ENCODE results near the gene ETAA1.

ETAA1 gene

GRCh38 chr2:67399144-67399543, 2.0 kb downstream of the ETAA1 start:
- H3K27me3 ChIP-seq (ENCODE audit: insufficient read depth, low read depth), result no peaks in the 10 kb centered on the region
- no peaks in the 10 kb centered on the region for H4K20me1 ChIP-seq (ENCODE audit: insufficient read depth)
- no peak overlapping the region for H3K4me2 ChIP-seq
- H3K27ac ChIP-seq, result no peak overlapping the region
- H3K4me1 ChIP-seq (ENCODE audit: low read depth, poor library complexity, severe bottlenecking), result peaks cover 14% of the 10 kb centered on the region
- H3K4me3 ChIP-seq (IDR thresholded peaks at IDR 0.05; ENCODE audit: insufficient read depth, low read depth, low read length), result no peak overlapping the region
- TF ChIP-seq, protein P1, sequence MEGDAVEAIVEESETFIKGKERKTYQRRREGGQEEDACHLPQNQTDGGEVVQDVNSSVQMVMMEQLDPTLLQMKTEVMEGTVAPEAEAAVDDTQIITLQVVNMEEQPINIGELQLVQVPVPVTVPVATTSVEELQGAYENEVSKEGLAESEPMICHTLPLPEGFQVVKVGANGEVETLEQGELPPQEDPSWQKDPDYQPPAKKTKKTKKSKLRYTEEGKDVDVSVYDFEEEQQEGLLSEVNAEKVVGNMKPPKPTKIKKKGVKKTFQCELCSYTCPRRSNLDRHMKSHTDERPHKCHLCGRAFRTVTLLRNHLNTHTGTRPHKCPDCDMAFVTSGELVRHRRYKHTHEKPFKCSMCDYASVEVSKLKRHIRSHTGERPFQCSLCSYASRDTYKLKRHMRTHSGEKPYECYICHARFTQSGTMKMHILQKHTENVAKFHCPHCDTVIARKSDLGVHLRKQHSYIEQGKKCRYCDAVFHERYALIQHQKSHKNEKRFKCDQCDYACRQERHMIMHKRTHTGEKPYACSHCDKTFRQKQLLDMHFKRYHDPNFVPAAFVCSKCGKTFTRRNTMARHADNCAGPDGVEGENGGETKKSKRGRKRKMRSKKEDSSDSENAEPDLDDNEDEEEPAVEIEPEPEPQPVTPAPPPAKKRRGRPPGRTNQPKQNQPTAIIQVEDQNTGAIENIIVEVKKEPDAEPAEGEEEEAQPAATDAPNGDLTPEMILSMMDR (conservative IDR thresholded peaks at IDR 0.05; ENCODE audit: low read depth, low read length), result no peak
- no peaks in the 10 kb centered on the region for H3K36me3 ChIP-seq (ENCODE audit: insufficient read depth)
- H2AFZ ChIP-seq (ENCODE audit: low read depth), result no peak overlapping the region
- peaks cover 13% of the 10 kb centered on the region; the same call in 1 of the 2 replicates for H3K79me2 ChIP-seq (ENCODE audit: insufficient read depth, low read depth)
- no peak overlapping the region for H3K9ac ChIP-seq

DNA sequence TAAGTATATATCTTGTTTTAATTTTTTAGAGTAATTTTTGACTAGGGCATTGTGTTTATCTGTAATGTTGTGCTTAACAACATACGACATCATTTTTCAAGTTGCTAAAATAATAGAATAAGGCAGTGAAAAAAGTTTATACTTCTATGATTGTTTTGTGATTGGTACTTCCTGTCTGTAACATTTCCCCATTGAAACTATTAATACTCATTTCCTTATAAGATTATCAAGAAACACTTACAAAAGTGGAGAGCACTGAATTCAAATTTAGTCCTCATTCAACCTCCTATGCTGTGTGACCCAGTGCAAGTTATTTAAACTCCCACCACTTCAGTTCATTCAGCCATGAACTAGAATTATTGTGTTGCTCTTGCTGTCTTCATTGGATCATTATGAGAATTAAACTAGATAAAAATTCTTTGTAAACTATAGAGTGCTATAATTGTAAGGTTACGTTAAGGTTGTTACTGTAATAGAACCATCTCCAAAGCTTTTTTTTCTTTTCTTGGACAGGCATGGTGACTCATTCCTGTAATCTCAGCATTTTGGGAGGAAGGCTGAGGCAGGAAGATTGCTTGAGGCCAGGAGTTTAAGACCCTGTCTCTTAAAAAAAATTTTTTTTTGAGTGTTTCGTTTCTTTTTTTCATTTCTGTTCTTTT, 2.8 kb downstream of the ETAA1 start:
- Histone ChIP-seq H3K4me2 (no peak overlapping the region), H3K27ac (no peak overlapping the region), H2AFZ (ENCODE audit: low read depth) (no peak overlapping the region), H3K27me3 (ENCODE audit: insufficient read depth, low read depth) (no peaks in the 10 kb centered on the region), H3K79me2 (ENCODE audit: insufficient read depth, low read depth) (peaks cover 13% of the 10 kb centered on the region; the same call in 1 of the 2 replicates), H3K9ac (no peak overlapping the region), H3K4me3 (IDR thresholded peaks at IDR 0.05; ENCODE audit: insufficient read depth, low read depth, low read length) (no peak overlapping the region), H3K36me3 (ENCODE audit: insufficient read depth) (no peaks in the 10 kb centered on the region), H3K4me1 (ENCODE audit: low read depth, poor library complexity, severe bottlenecking) (peaks cover 14% of the 10 kb centered on the region), H4K20me1 (ENCODE audit: insufficient read depth) (no peaks in the 10 kb centered on the region)
- TF ChIP-seq, protein P1 (conservative IDR thresholded peaks at IDR 0.05; ENCODE audit: low read depth, low read length), result no peak

- Histone ChIP-seq H3K27me3 (ENCODE audit: insufficient read depth, low read depth) (no peaks in the 10 kb centered on the region), H3K79me2 (ENCODE audit: insufficient read depth, low read depth) (peaks cover 13% of the 10 kb centered on the region; the same call in 1 of the 2 replicates), H3K9ac (no peak overlapping the region), H3K36me3 (ENCODE audit: insufficient read depth) (no peaks in the 10 kb centered on the region), H3K27ac (no peak overlapping the region), H3K4me3 (IDR thresholded peaks at IDR 0.05; ENCODE audit: insufficient read depth, low read depth, low read length) (no peak overlapping the region), H2AFZ (ENCODE audit: low read depth) (no peak overlapping the region), H4K20me1 (ENCODE audit: insufficient read depth) (no peaks in the 10 kb centered on the region), H3K4me1 (ENCODE audit: low read depth, poor library complexity, severe bottlenecking) (peaks cover 14% of the 10 kb centered on the region), H3K4me2 (no peak overlapping the region)
- TF ChIP-seq, protein P1 (conservative IDR thresholded peaks at IDR 0.05; ENCODE audit: low read depth, low read length), result no peak
Measured at GRCh38 chr2:67400560-67401485, 3.7 kb downstream of the ETAA1 start.

GRCh38 chr2:67408346-67408745, 11.2 kb downstream of the ETAA1 start:
- Histone ChIP-seq H4K20me1 (ENCODE audit: insufficient read depth) (no peaks in the 10 kb centered on the region), H2AFZ (ENCODE audit: low read depth) (no peak overlapping the region), H3K27ac (no peak overlapping the region), H3K27me3 (ENCODE audit: insufficient read depth, low read depth) (no peaks in the 10 kb centered on the region), H3K4me1 (ENCODE audit: low read depth, poor library complexity, severe bottlenecking) (no peaks in the 10 kb centered on the region), H3K4me3 (IDR thresholded peaks at IDR 0.05; ENCODE audit: insufficient read depth, low read depth, low read length) (no peak overlapping the region), H3K36me3 (ENCODE audit: insufficient read depth) (no peaks in the 10 kb centered on the region; the same call in 1 of the 2 replicates), H3K79me2 (ENCODE audit: insufficient read depth, low read depth) (no peaks in the 10 kb centered on the region), H3K4me2 (no peak overlapping the region), H3K9ac (no peak overlapping the region)
- TF ChIP-seq, protein P1 (conservative IDR thresholded peaks at IDR 0.05; ENCODE audit: low read depth, low read length), result no peak

Measured in KMS-11 (cell line).